K562 (cell line): ENCODE measurements around the gene SERPINA1. TPM values are rescaled to one million over a fixed set of nuclear protein-coding genes. Genes with fewer than 3 reads are reported as not detected.

Experiments used
- CBX8 ChIP-seq: fragments of 200-600 bp; sonication (generic); IDR thresholded peaks from 2 replicates; pipeline ENCODE4 v1.6.1; 2012; ENCODE audit warnings: borderline replicate concordance, mixed run types, low read depth, mild to moderate bottlenecking, moderate library complexity, mixed read lengths, low read length, control low read depth, inconsistent platforms; ENCODE audit not compliant: poor library complexity, severe bottlenecking; ENCODE audit errors: extremely low read depth
- FOSL1 ChIP-seq: fragments of 200-800 bp; sonication (Bioruptor generic); conservative IDR thresholded peaks from 2 replicates; pipeline ENCODE4 v1.6.1; 2016; ENCODE audit warnings: missing genetic modification characterization, missing compliant biosample characterization
- FOXA1 ChIP-seq: fragments of 450-650 bp; IDR thresholded peaks from 2 replicates; pipeline ENCODE4 v1.6.1; 2016; ENCODE audit warnings: mild to moderate bottlenecking, borderline replicate concordance
- MGA ChIP-seq: fragments of 450-650 bp; IDR thresholded peaks from 2 replicates; pipeline ENCODE4 v1.6.1; 2016; ENCODE audit warnings: mild to moderate bottlenecking, moderate library complexity
- NCOA1 ChIP-seq: fragments of 450-650 bp; IDR thresholded peaks from 2 replicates; pipeline ENCODE4 v1.6.1; 2016; ENCODE audit warnings: low read depth
- TAF1 ChIP-seq: IDR thresholded peaks from 2 replicates; pipeline ENCODE4 v1.6.1; 2011; ENCODE audit warnings: mild to moderate bottlenecking, low read length, moderate library complexity; ENCODE audit not compliant: insufficient read depth, control insufficient read depth, severe bottlenecking; ENCODE audit errors: extremely low read depth
- ZHX1 ChIP-seq: fragments of 150-350 bp; conservative IDR thresholded peaks from 2 replicates; pipeline ENCODE4 v1.6.1; 2014; ENCODE audit warnings: low read length
- ZNF592 ChIP-seq: fragments of 450-650 bp; IDR thresholded peaks from 2 replicates; pipeline ENCODE4 v1.6.1; 2017; ENCODE audit warnings: antibody characterized with exemption, mild to moderate bottlenecking
- ZNF696 ChIP-seq: fragments of 250-450 bp; sonication (Bioruptor Pico); conservative IDR thresholded peaks from 2 replicates; pipeline ENCODE4 v1.4.0; 2020; ENCODE audit warnings: mild to moderate bottlenecking, moderate library complexity
- polyA plus RNA-seq, 8 experiments: library from polyadenylated mRNA; depleted of rRNA in 4 of 8; stranded (reverse) in 5 of 8; unstranded in 3 of 8; fragments of >200 nt; fragmentation: Nextera tagmentation in 2 of 8; fragmentation: Illumina TruSeq in 1 of 8; extraction: Ambion mirVana in 2 of 8; extraction: Trizol in 1 of 8; gene quantifications; 2 replicates each; pipeline versions ENCODE4 v1.2.1 to v1.2.3, GENCODE V29; 2011 to 2014; ENCODE audit warnings: inconsistent platforms in 1 of 8, missing spikeins in 1 of 8
- total RNA-seq, 7 experiments: library from RNA; depleted of rRNA in 6 of 7; stranded (reverse); fragments of >200 nt in 6 of 7; fragmentation: Illumina TruSeq in 2 of 7; extraction: Trizol in 2 of 7; gene quantifications; 2 replicates each; pipeline versions ENCODE4 v1.2.1 to v1.2.3, GENCODE V29; 2011 to 2021; ENCODE audit warnings: low replicate concordance in 1 of 7

SERPINA1 gene
- total and polyA plus RNA-seq, 9 of the 15 experiments (the other 6 are each of a cell fraction or from before 2014, with no cell fraction given), result 4.1 TPM; not detected in 8

- TF ChIP-seq MGA, result no peak
- no peak for TF ChIP-seq ZNF696
- TF ChIP-seq NCOA1, result no peak
- TF ChIP-seq ZHX1, result no peak
- no peak for TF ChIP-seq ZNF592
- TF ChIP-seq FOXA1, result no peak
- no peak for TF ChIP-seq TAF1
- no peak for TF ChIP-seq FOSL1 (tag)
- TF ChIP-seq CBX8, result no peak
Measured at GRCh38 chr14:94370524-94370910, 17.9 kb downstream of the SERPINA1 start (continued).
